Urothelium cell line (cell line): ENCODE results near the gene BCL11A.

Experiments used
- DNase-seq: peaks from one replicate; pipeline ENCODE4 v3.0.0; 2011; ENCODE audit warnings: low spot score, mixed read lengths
- FAIRE-seq: peaks from 2 replicates; lab custom pipeline; 2011; peaks lifted over from hg19 to GRCh38; lab: Jason Lieb, UNC

Gene BCL11A

GRCh38 chr2:60490441-60490840, 63.0 kb downstream of the BCL11A start:
- FAIRE-seq (no peak), DNase-seq (no peak)

GRCh38 chr2:60489289-60489688, 64.2 kb downstream of the BCL11A start:
- DNase-seq (no peak), FAIRE-seq (no peak)

GRCh38 chr2:60488291-60488690, 65.2 kb downstream of the BCL11A start:
- FAIRE-seq (no peak), DNase-seq (no peak)

GRCh38 chr2:60487174-60487573, 66.3 kb downstream of the BCL11A start:
- no peak for DNase-seq
- no peak for FAIRE-seq

- FAIRE-seq = peak; percentile 53
- no peak for DNase-seq
Measured at GRCh38 chr2:60486551-60486950, 66.9 kb downstream of the BCL11A start.

GRCh38 chr2:60486067-60486466, 67.4 kb downstream of the BCL11A start:
- no peak for FAIRE-seq
- no peak for DNase-seq

GRCh38 chr2:60485550-60485949, 67.9 kb downstream of the BCL11A start:
- no peak for FAIRE-seq
- DNase-seq = no peak

GRCh38 chr2:60485055-60485454, 68.4 kb downstream of the BCL11A start:
- FAIRE-seq = no peak
- no peak for DNase-seq

- FAIRE-seq (no peak), DNase-seq (no peak)
Measured at GRCh38 chr2:60484133-60484645, 69.3 kb downstream of the BCL11A start.

- FAIRE-seq (no peak), DNase-seq (no peak)
Measured at GRCh38 chr2:60483401-60483800, 70.1 kb downstream of the BCL11A start.

- DNase-seq = no peak
- FAIRE-seq = no peak
Measured at GRCh38 chr2:60482222-60482621, 71.2 kb downstream of the BCL11A start.

GRCh38 chr2:60481257-60481656, 72.2 kb downstream of the BCL11A start:
- DNase-seq = no peak
- no peak for FAIRE-seq

- FAIRE-seq = no peak
- no peak for DNase-seq
Measured at GRCh38 chr2:60480089-60480773, 73.2 kb downstream of the BCL11A start.

- DNase-seq = no peak
- no peak for FAIRE-seq
Measured at GRCh38 chr2:60479226-60480088, 74.0 kb downstream of the BCL11A start.

- FAIRE-seq (no peak), DNase-seq (no peak)
Measured at GRCh38 chr2:60478660-60479059, 74.8 kb downstream of the BCL11A start.

- FAIRE-seq (no peak), DNase-seq (no peak)
Measured at GRCh38 chr2:60476206-60476954, 77.1 kb downstream of the BCL11A start.

- DNase-seq = no peak
- FAIRE-seq = no peak
Measured at GRCh38 chr2:60475123-60475830, 78.2 kb downstream of the BCL11A start.

- no peak for FAIRE-seq
- DNase-seq = no peak
Measured at GRCh38 chr2:60474301-60474700, 79.2 kb downstream of the BCL11A start.

GRCh38 chr2:60473546-60473945, 79.9 kb downstream of the BCL11A start:
- DNase-seq (no peak), FAIRE-seq (no peak)

- FAIRE-seq (peak; percentile 88), DNase-seq (no peak)
Measured at GRCh38 chr2:60472663-60473289, 80.7 kb downstream of the BCL11A start.
